Vein endothelial cell (primary cell): Measurements from ENCODE around the gene SPATA13. TPM values are rescaled to one million over a fixed set of nuclear protein-coding genes. Genes with fewer than 3 reads are reported as not detected.

Source experiments
- small RNA-seq: library from RNA; depleted of rRNA; stranded (forward); fragments of <200 nt; gene quantifications from one replicate; pipeline ENCODE3, GENCODE V24; 2012
- total RNA-seq: library from RNA; depleted of rRNA; stranded (reverse); fragments of >200 nt; gene quantifications from 2 replicates; pipeline ENCODE4 v1.2.3, GENCODE V29; 2012

Gene SPATA13
- total RNA-seq = 18.3 and 26.7 TPM in 2 replicates

DNA sequence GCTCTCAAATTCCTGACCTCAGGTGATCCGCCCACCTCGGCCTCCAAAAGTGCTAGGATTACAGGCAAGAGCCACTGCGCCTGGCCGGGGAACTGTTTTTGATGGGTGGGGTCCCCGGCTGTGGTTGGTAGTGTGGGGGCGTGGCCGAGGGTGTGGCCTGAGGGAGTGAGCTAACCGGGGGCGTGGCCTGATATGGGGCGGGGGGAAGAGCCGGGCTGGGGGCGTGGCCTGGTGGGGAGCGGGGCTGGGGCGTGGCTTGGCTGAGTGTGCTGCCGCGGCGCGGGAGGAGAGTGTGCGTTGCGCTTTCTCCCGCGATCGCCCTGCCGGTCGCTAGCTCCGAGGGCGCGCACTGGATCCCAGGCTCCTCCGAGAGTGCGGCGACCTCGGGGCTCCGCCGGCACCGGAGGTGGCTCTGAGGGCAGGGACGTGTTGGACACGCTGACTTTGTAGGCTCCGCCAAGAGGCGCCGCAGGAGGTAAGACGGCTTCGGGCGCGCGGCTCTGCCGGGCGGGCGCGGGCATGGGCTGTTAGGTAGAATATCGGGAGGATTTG, at the start of gene SPATA13:
SPATA13 (plus strand) TSS at position 263 of the 552 bp plus-strand sequence. CDS start 62,210 bp downstream, outside the sequence.

DNA sequence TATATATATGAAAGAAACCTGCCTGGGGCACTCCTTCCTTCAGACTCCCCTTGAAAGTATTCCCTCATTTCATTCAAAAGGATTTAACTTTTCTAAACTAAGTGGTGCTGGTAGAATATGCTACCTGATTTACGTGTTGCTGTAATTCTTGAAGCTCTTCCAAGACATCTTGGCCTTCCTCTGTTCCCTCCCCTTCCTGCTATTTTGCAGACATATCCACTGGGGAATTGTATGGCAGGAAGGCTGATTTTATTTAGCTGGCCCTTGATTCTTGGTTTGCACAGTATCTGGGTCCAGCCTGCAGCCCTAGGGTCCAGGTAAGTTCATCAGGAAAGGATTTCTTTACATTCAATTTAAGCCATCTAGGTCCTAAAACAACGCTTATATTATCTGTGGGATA, 148.8 kb downstream of the SPATA13 start, which contains the start of gene C1QTNF9:
C1QTNF9 (plus strand) TSS at position 281 of the 400 bp plus-strand sequence. CDS start 6,424 bp downstream, outside the sequence.

Small RNA genes lying within 50 kb of the gene (small RNA-seq; reads per million reads assigned to genes)
- gene MIR2276 = 3.4 reads per million, percentile 89 among the genes with 10 or more reads in this experiment

Other genes with a start within 250 kb of the SPATA13 start
- not detected in 2 replicates for gene C1QTNF9, start 148.9 kb downstream of the SPATA13 start, total RNA-seq